Coronary artery (tissue), 2 donors: ENCODE data around the gene FRMD4A.

Experiments
- DNase-seq: peaks from one replicate; pipeline ENCODE4 v3.0.0-alpha.2; 2017; ENCODE audit warnings: low spot score
- H3K27ac ChIP-seq, 2 donors: fragments of 200-600 bp; sonication (generic); one replicate each; pipeline ENCODE4 v1.5.1; 2016 to 2019
- H3K4me3 ChIP-seq: fragments of 200-600 bp; sonication (generic); 2 replicates; pipeline ENCODE4 v1.5.1; 2016; ENCODE audit warnings: mild to moderate bottlenecking, moderate library complexity
- CTCF ChIP-seq: fragments of 200-600 bp; sonication (generic); IDR thresholded peaks from one replicate; pipeline ENCODE4 v1.5.1; 2019; ENCODE audit warnings: antibody characterized with exemption

FRMD4A gene

GRCh38 chr10:13853854-13854253 is 476.9 kb downstream of the FRMD4A start:
- DNase-seq: no peak
- Histone ChIP-seq H3K27ac (peak overlapping the region; percentile 87 to 90), H3K4me3 (peak overlapping the region; percentile 14)
- no peak for TF ChIP-seq CTCF

- DNase-seq: no peak
- TF ChIP-seq CTCF: no peak
- H3K27ac ChIP-seq: peak overlapping the region; percentile 87 to 90
- no peak overlapping the region for H3K4me3 ChIP-seq
Observed at GRCh38 chr10:13852872-13853271, 477.9 kb downstream of the FRMD4A start.

- Histone ChIP-seq H3K27ac (peak overlapping the region; percentile 87 to 90), H3K4me3 (no peak overlapping the region)
- no peak for DNase-seq
- TF ChIP-seq CTCF: no peak
Observed at GRCh38 chr10:13851906-13852305, 478.8 kb downstream of the FRMD4A start.

- Histone ChIP-seq H3K4me3 (no peak overlapping the region), H3K27ac (peak overlapping the region in 1 of 2 donors; percentile 24)
- no peak for DNase-seq
- TF ChIP-seq CTCF: no peak
Observed at GRCh38 chr10:13848520-13849445, 481.9 kb downstream of the FRMD4A start.

GRCh38 chr10:13847201-13847631 is 483.5 kb downstream of the FRMD4A start:
- peak overlapping the region in 1 of 2 donors; percentile 51 for H3K27ac ChIP-seq
- no peak for DNase-seq
- TF ChIP-seq CTCF: no peak
- H3K4me3 ChIP-seq: no peak overlapping the region

GRCh38 chr10:13845897-13846296 is 484.8 kb downstream of the FRMD4A start:
- H3K4me3 ChIP-seq: no peak overlapping the region
- DNase-seq: no peak
- peak overlapping the region in 1 of 2 donors; percentile 18 for H3K27ac ChIP-seq
- no peak for TF ChIP-seq CTCF

- no peak overlapping the region for H3K4me3 ChIP-seq
- DNase-seq: no peak
- no peak for TF ChIP-seq CTCF
- H3K27ac ChIP-seq: peak overlapping the region in 1 of 2 donors; percentile 50
Observed at GRCh38 chr10:13844651-13845050, 486.1 kb downstream of the FRMD4A start.
